Motor neuron (in vitro differentiated cells): ENCODE results near the gene AHCTF1. TPM values are rescaled to one million over a fixed set of nuclear protein-coding genes. Genes with fewer than 3 reads are reported as not detected.
A peak's percentile ranks its signal among the peaks of the same experiment; 100 is the strongest.
"Not testable (repeated sequence)": the region's sequence is repeated elsewhere in the genome, so short reads cannot be mapped to it uniquely, and the experiment has no call there.

Experiments
- ATAC-seq, 8 experiments: fragments of 200-7000 bp; cut with Tn5 transposase; replicated peaks in 6 of 8; 2 replicates each; pipeline ENCODE4 v1.8.0; 2021; ENCODE audit warnings: mild to moderate bottlenecking in 8 of 8, moderate library complexity in 8 of 8
- H3K27ac ChIP-seq, 2 donors: fragments of 250-450 bp; sonication (Bioruptor Pico); 2 replicates each; pipeline ENCODE4 v1.9.0; 2021; ENCODE audit warnings: antibody characterized with exemption in 2 of 2, mild to moderate bottlenecking in 2 of 2, moderate library complexity in 1 of 2
- H3K4me1 ChIP-seq, 2 donors: fragments of 250-450 bp; sonication (Bioruptor Pico); replicated peaks in 1 of 2; 2 replicates each; pipeline ENCODE4 v1.6.1; 2021; ENCODE audit warnings: antibody characterized with exemption in 2 of 2, mild to moderate bottlenecking in 2 of 2, moderate library complexity in 1 of 2
- H3K4me3 ChIP-seq, 5 donors: fragments of 250-450 bp; sonication (Bioruptor Pico); 2 replicates each; pipeline ENCODE4 v1.9.0; 2021; ENCODE audit warnings: antibody characterized with exemption in 5 of 5, mild to moderate bottlenecking in 5 of 5, moderate library complexity in 4 of 5
- WGBS, 10 experiments: fragments of 450-650 bp; shearing (Covaris generic); methylation state at CpG; one replicate each; pipeline ENCODE4 v1.0.0; 2022; 5-methylcytosine and 5-hydroxymethylcytosine counted together
- in situ Hi-C, 9 experiments: fragments of 400-800 bp; cut with MboI; loops; one replicate each; pipeline ENCODE4 v1.15.0; 2021; ENCODE audit warnings: low sequenced_read_pairs in 9 of 9, low pct_unique_long_range_greater_than_20kb in 2 of 9; ENCODE audit not compliant: unreplicated experiment in 9 of 9
- total RNA-seq, 8 experiments: library from RNA; unstranded; fragments of 300-600 nt; gene quantifications; 2 replicates each; pipeline versions ENCODE4 v1.2.3 to v1.2.4, GENCODE V29; 2022

The AHCTF1 gene
- total RNA-seq, 8 experiments from 2014 or later, result 25.6 to 50.4 (median 32.5) TPM

DNA sequence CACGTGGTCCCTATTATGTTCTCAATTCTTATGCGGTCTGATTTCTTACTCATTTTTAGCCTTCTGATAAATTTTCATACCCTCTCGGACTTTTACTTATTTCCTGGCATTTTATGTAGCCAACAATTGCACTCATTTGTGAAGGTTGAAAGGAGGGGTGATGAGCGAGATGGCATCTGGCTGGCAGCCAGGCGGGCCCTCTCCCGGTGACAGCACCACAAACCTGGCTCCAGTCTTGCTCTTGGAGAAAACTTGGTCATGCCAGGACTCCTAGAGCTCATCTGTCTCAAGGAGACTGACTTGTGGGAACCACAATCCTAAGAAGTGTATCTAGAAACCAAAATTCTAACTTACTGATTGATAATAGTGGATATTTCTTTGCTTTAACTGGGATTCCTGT lies 14.6 kb upstream of the AHCTF1 start:
- H3K27ac ChIP-seq, result no peak overlapping the region
- 61 to 100% (median 93%) methylated on average over 2 to 6 of the region's 6 CpGs; no CpG with 5 or more reads in 1 of the 10 experiments for WGBS, 10 experiments
- no peak for ATAC-seq
- in situ Hi-C loops, result loop anchor here in 1 of 9 experiments (25.0 kb wide), 1 partner anchor 109 kb away; no protein-coding TSS in a partner anchor
- H3K4me3 ChIP-seq, result no peak overlapping the region
- no peaks in the 10 kb centered on the region for H3K4me1 ChIP-seq

GRCh38 chr1:246934765-246935164 lies 3.0 kb upstream of the AHCTF1 start:
- Histone ChIP-seq H3K4me3 (no peak overlapping the region), H3K27ac (no peak overlapping the region), H3K4me1 (peaks cover 3 to 7% of the 10 kb centered on the region in 2 donors)
- no peak for ATAC-seq
- 0 to 100% (median 90%) methylated on average over 1 of the region's 1 CpG; no CpG with 5 or more reads in 2 of the 10 experiments for WGBS, 10 experiments
- in situ Hi-C loops, result loop anchor here in 1 of 9 experiments (25.0 kb wide), 1 partner anchor 97 kb away; no protein-coding TSS in a partner anchor

GRCh38 chr1:246933893-246934292 lies 2.1 kb upstream of the AHCTF1 start:
- ATAC-seq, result no peak
- no peak overlapping the region for H3K4me3 ChIP-seq
- peaks cover 5 to 9% of the 10 kb centered on the region in 2 donors for H3K4me1 ChIP-seq
- H3K27ac ChIP-seq, result no peak overlapping the region
- WGBS, 10 experiments, result 60 to 100% (median 86%) methylated on average over 1 to 2 of the region's 2 CpGs; no CpG with 5 or more reads in 2 of the 10 experiments
- in situ Hi-C loops, result loop anchor here in 1 of 9 experiments (25.0 kb wide), 1 partner anchor 97 kb away; no protein-coding TSS in a partner anchor

DNA sequence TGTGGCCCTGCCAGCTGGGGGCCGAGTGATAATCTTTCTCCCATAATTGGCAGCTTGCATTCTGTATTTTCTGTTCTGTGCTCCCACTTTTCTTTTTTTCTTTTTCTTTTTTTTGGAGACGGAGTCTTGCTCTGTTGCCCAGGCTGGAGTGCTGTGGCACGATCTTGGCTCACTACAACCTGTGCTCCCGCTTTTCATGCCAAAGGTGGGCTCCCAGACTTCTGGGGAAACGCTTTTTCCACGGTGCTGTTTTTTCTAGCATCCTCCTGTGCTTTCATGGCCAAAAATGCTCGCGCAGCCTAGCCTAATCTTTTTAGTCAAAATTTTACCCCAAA lies 585 bp upstream of the AHCTF1 start:
- Histone ChIP-seq H3K4me1 (peaks cover 5 to 9% of the 10 kb centered on the region in 2 donors), H3K4me3 (peak overlapping the region; percentile 52 to 77 (median 63)), H3K27ac (no peak overlapping the region)
- in situ Hi-C loops, result loop anchor here in 1 of 9 experiments (25.0 kb wide), 1 partner anchor 95 kb away; no protein-coding TSS in a partner anchor
- 0 to 54% (median 40%) methylated on average over 5 to 8 of the region's 8 CpGs for whole genome bisulfite sequencing, 10 experiments
- ATAC-seq, result no peak

GRCh38 chr1:246930830-246931548 lies 759 bp downstream of the AHCTF1 start:
- Histone ChIP-seq H3K27ac (peak overlapping the region; percentile 88 to 94), H3K4me1 (peaks cover 5 to 9% of the 10 kb centered on the region in 2 donors), H3K4me3 (peak overlapping the region; percentile 52 to 77 (median 63))
- in situ Hi-C loops, result loop anchor here in 1 of 9 experiments (25.0 kb wide), 1 partner anchor 94 kb away; no protein-coding TSS in a partner anchor
- ATAC-seq, result peak; percentile 1 to 19 (median 10)
- 0 to 10% (median 2%) methylated on average over 2 to 8 of the region's 76 CpGs; no CpG with 5 or more reads in 1 of the 10 experiments for WGBS, 10 experiments

DNA sequence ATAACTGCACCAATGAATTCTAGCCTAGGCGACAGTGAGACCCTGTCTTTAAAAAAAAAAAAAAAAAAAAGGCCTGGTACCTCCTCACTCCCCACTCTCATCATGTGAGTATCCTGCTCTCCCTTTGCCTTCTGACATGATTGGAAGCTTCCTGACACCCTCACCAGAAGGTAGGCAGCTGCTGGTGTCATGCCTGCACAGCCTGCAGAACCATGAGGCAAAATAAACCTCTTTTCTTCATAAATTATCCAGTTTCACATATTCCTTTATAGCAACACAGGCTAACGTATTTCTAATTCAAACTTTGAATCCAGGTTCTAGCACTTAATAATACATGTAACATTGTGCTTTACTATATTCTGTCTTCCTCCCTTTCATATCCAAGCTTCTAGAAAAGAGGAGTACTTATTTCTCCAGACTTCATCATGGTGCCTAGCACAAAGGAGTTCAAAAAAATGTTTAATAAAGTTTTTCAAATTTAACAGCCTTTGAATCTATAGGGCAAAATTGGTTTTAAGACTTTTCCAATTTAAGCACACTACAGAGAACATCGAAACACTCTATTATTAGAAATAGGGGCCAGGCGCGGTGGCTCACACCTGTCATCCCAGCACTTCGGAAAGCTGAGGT lies 5.6 kb downstream of the AHCTF1 start:
- no peak overlapping the region for H3K4me3 ChIP-seq
- 91 to 100% (median 100%) methylated on average over 1 to 6 of the region's 6 CpGs for WGBS, 10 experiments
- ATAC-seq, result no peak
- no peak overlapping the region for H3K27ac ChIP-seq
- peaks cover 5 to 9% of the 10 kb centered on the region in 2 donors for H3K4me1 ChIP-seq
- in situ Hi-C loops, result loop anchor here in 1 of 9 experiments (25.0 kb wide), 1 partner anchor 89 kb away; no protein-coding TSS in a partner anchor

DNA sequence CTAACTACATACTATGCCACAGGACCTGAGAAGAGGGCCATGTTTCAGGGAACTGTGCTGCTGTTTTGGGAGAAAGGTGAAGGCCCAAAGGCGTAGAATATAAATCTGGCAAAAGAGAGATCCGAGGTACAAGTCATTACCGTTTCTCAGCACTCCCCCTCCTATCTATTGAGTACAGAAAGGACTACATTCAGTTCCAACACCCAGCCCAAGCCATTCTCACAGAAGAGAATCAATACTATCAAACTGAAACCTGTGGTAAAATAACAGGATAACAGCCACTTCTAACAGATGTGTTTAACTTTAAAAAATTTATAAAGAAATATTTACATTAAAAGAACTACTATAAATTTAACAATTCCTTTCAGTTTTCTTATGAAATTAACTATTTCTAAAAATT lies 7.8 kb downstream of the AHCTF1 start:
- H3K27ac ChIP-seq, result no peak overlapping the region
- ATAC-seq, result no peak
- in situ Hi-C loops, result no loop called here
- no peak overlapping the region for H3K4me3 ChIP-seq
- H3K4me1 ChIP-seq, result no peaks in the 10 kb centered on the region
- WGBS, 10 experiments, result 80 to 100% (median 95%) methylated on average over 1 to 3 of the region's 3 CpGs; no CpG with 5 or more reads in 4 of the 10 experiments

GRCh38 chr1:246923482-246923881 lies 8.3 kb downstream of the AHCTF1 start:
- WGBS, 10 experiments, result 20 to 98% (median 75%) methylated on average over 1 to 5 of the region's 5 CpGs; no CpG with 5 or more reads in 3 of the 10 experiments
- in situ Hi-C loops, result no loop called here
- H3K27ac ChIP-seq, result no peak overlapping the region
- H3K4me1 ChIP-seq, result no peaks in the 10 kb centered on the region
- peak in 1 of 8 experiments; percentile 22 for ATAC-seq
- no peak overlapping the region for H3K4me3 ChIP-seq

DNA sequence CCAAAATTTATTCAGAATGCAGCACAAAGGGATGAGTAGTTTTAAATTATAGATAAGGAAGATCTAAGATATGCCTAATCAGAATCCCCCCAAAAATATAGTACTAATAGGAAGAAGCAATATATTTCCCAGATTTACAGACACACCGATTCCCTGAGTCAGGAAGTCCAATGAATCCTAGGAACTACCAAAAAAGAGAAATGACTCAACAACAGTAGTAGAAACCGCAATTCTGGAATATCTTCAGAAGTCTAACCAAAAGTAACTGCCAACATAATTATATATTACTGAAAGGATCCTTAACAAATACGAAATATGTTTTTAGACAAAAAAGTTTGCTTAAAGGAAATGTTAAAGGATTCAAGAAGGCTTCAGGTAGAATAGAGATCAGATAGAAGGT lies 10.3 kb downstream of the AHCTF1 start:
- no peak for ATAC-seq
- Histone ChIP-seq H3K4me1 (no peaks in the 10 kb centered on the region), H3K27ac (no peak overlapping the region), H3K4me3 (no peak overlapping the region)
- WGBS, 10 experiments, result 58 to 100% (median 97%) methylated on average over 2 to 3 of the region's 3 CpGs
- in situ Hi-C loops, result no loop called here

- in situ Hi-C loops, result no loop called here
- no peak for ATAC-seq
- no peak overlapping the region for H3K4me3 ChIP-seq
- 87 to 100% (median 98%) methylated on average over 2 to 7 of the region's 7 CpGs for WGBS, 10 experiments
- no peaks in the 10 kb centered on the region for H3K4me1 ChIP-seq
- H3K27ac ChIP-seq, result no peak overlapping the region
These were observed 11.8 kb downstream of the AHCTF1 start for GRCh38 chr1:246919902-246920301.

GRCh38 chr1:246916026-246916923 lies 15.5 kb downstream of the AHCTF1 start:
- H3K27ac ChIP-seq, ATAC-seq, H3K4me3 ChIP-seq, in situ Hi-C loops, H3K4me1 ChIP-seq: not testable (repeated sequence)
- 54 to 100% (median 97%) methylated on average over 1 to 6 of the region's 7 CpGs; no CpG with 5 or more reads in 1 of the 10 experiments for WGBS, 10 experiments

- Histone ChIP-seq H3K27ac (no peak overlapping the region), H3K4me1 (no peaks in the 10 kb centered on the region), H3K4me3 (no peak overlapping the region)
- in situ Hi-C loops, result no loop called here
- ATAC-seq, result peak in 4 of 8 experiments; percentile 34 to 81 (median 70)
- WGBS, 10 experiments, result 20 to 100% (median 100%) methylated on average over 1 of the region's 1 CpG; no CpG with 5 or more reads in 1 of the 10 experiments
These were observed 24.3 kb downstream of the AHCTF1 start for GRCh38 chr1:246907472-246907871.
